ENCODE data around the gene TUNAR. TPM values are rescaled to one million over a fixed set of nuclear protein-coding genes. Genes with fewer than 3 reads are reported as not detected.

TUNAR gene
- total RNA-seq, 1 donor from 2014 or later: not detected

GRCh38 chr14:95885278-95885677 is 8.6 kb downstream of the TUNAR start:
- H3K27ac Mint-ChIP-seq: no peak overlapping the region
- peaks cover 4% of the 10 kb centered on the region for H3K27me3 Mint-ChIP-seq (ENCODE audit: insufficient read depth)
- H3K4me1 Mint-ChIP-seq (ENCODE audit: low read depth): no peaks in the 10 kb centered on the region
- no peaks in the 10 kb centered on the region for H3K9me3 Mint-ChIP-seq
- no peak overlapping the region for H3K4me3 Mint-ChIP-seq
- intact Hi-C loops (cut with micrococcal nuclease): no loop called here
- no peaks in the 10 kb centered on the region for H3K36me3 Mint-ChIP-seq (ENCODE audit: low read depth)
- no peak for DNase-seq (ENCODE audit: low spot score)

GRCh38 chr14:95885866-95886265 is 9.2 kb downstream of the TUNAR start:
- H3K27me3 Mint-ChIP-seq (ENCODE audit: insufficient read depth): peaks cover 4% of the 10 kb centered on the region
- H3K9me3 Mint-ChIP-seq: no peaks in the 10 kb centered on the region

GRCh38 chr14:95886366-95887056 is 9.9 kb downstream of the TUNAR start:
- no peaks in the 10 kb centered on the region for H3K36me3 Mint-ChIP-seq (ENCODE audit: low read depth)
- H3K9me3 Mint-ChIP-seq: no peaks in the 10 kb centered on the region
- intact Hi-C loops (cut with micrococcal nuclease): no loop called here
- no peak overlapping the region for H3K27ac Mint-ChIP-seq
- no peak for DNase-seq (ENCODE audit: low spot score)
- H3K4me3 Mint-ChIP-seq: no peak overlapping the region
- H3K4me1 Mint-ChIP-seq (ENCODE audit: low read depth): no peaks in the 10 kb centered on the region
- H3K27me3 Mint-ChIP-seq (ENCODE audit: insufficient read depth): peaks cover 4% of the 10 kb centered on the region

More at GRCh38 chr14:95885866-95886265, 9.2 kb downstream of the TUNAR start:
- no peaks in the 10 kb centered on the region for H3K4me1 Mint-ChIP-seq (ENCODE audit: low read depth)
- no peaks in the 10 kb centered on the region for H3K36me3 Mint-ChIP-seq (ENCODE audit: low read depth)
- H3K4me3 Mint-ChIP-seq: no peak overlapping the region
- intact Hi-C loops (cut with micrococcal nuclease): no loop called here
- H3K27ac Mint-ChIP-seq: no peak overlapping the region
- no peak for DNase-seq (ENCODE audit: low spot score)

GRCh38 chr14:95887351-95887750 is 10.7 kb downstream of the TUNAR start:
- no peaks in the 10 kb centered on the region for H3K36me3 Mint-ChIP-seq (ENCODE audit: low read depth)
- intact Hi-C loops (cut with micrococcal nuclease): no loop called here
- no peaks in the 10 kb centered on the region for H3K27me3 Mint-ChIP-seq (ENCODE audit: insufficient read depth)

GRCh38 chr14:95889236-95889979 is 12.8 kb downstream of the TUNAR start:
- Mint-ChIP-seq H3K9me3 (no peaks in the 10 kb centered on the region), H3K27ac (no peak overlapping the region), H3K4me3 (no peak overlapping the region), H3K36me3 (ENCODE audit: low read depth) (no peaks in the 10 kb centered on the region), H3K4me1 (ENCODE audit: low read depth) (no peaks in the 10 kb centered on the region), H3K27me3 (ENCODE audit: insufficient read depth) (no peaks in the 10 kb centered on the region)
- no peak for DNase-seq (ENCODE audit: low spot score)
- intact Hi-C loops (cut with micrococcal nuclease): no loop called here

More at GRCh38 chr14:95887351-95887750, 10.7 kb downstream of the TUNAR start:
- Mint-ChIP-seq H3K4me1 (ENCODE audit: low read depth) (no peaks in the 10 kb centered on the region), H3K27ac (no peak overlapping the region), H3K9me3 (no peaks in the 10 kb centered on the region), H3K4me3 (no peak overlapping the region)
- DNase-seq (ENCODE audit: low spot score): no peak

GRCh38 chr14:95891742-95892141 is 15.1 kb downstream of the TUNAR start:
- no peak overlapping the region for H3K27ac Mint-ChIP-seq
- H3K36me3 Mint-ChIP-seq (ENCODE audit: low read depth): no peaks in the 10 kb centered on the region
- intact Hi-C loops (cut with micrococcal nuclease): no loop called here
- no peak for DNase-seq (ENCODE audit: low spot score)
- H3K4me3 Mint-ChIP-seq: no peak overlapping the region
- H3K9me3 Mint-ChIP-seq: no peaks in the 10 kb centered on the region
- no peaks in the 10 kb centered on the region for H3K27me3 Mint-ChIP-seq (ENCODE audit: insufficient read depth)
- H3K4me1 Mint-ChIP-seq (ENCODE audit: low read depth): no peaks in the 10 kb centered on the region

- Mint-ChIP-seq H3K9me3 (no peaks in the 10 kb centered on the region), H3K4me3 (no peak overlapping the region), H3K27me3 (ENCODE audit: insufficient read depth) (no peaks in the 10 kb centered on the region), H3K36me3 (ENCODE audit: low read depth) (no peaks in the 10 kb centered on the region), H3K4me1 (ENCODE audit: low read depth) (no peaks in the 10 kb centered on the region), H3K27ac (no peak overlapping the region)
- no peak for DNase-seq (ENCODE audit: low spot score)
- intact Hi-C loops (cut with micrococcal nuclease): no loop called here
Measured at GRCh38 chr14:95892142-95892541, 15.5 kb downstream of the TUNAR start.

- DNase-seq (ENCODE audit: low spot score): no peak
- Mint-ChIP-seq H3K4me1 (ENCODE audit: low read depth) (no peaks in the 10 kb centered on the region), H3K36me3 (ENCODE audit: low read depth) (no peaks in the 10 kb centered on the region), H3K27ac (no peak overlapping the region), H3K4me3 (no peak overlapping the region), H3K9me3 (no peaks in the 10 kb centered on the region), H3K27me3 (ENCODE audit: insufficient read depth) (peaks cover 2% of the 10 kb centered on the region)
- intact Hi-C loops (cut with micrococcal nuclease): no loop called here
Measured at GRCh38 chr14:95895720-95896119, 19.1 kb downstream of the TUNAR start.

- no peaks in the 10 kb centered on the region for H3K4me1 Mint-ChIP-seq (ENCODE audit: low read depth)
- intact Hi-C loops (cut with micrococcal nuclease): no loop called here
- DNase-seq (ENCODE audit: low spot score): no peak
- peaks cover 2% of the 10 kb centered on the region for H3K27me3 Mint-ChIP-seq (ENCODE audit: insufficient read depth)
- H3K4me3 Mint-ChIP-seq: no peak overlapping the region
- H3K27ac Mint-ChIP-seq: no peak overlapping the region
- no peaks in the 10 kb centered on the region for H3K9me3 Mint-ChIP-seq
- H3K36me3 Mint-ChIP-seq (ENCODE audit: low read depth): no peaks in the 10 kb centered on the region
Measured at GRCh38 chr14:95896498-95897135, 20.0 kb downstream of the TUNAR start.

- no peak overlapping the region for H3K4me3 Mint-ChIP-seq
- H3K27ac Mint-ChIP-seq: no peak overlapping the region
- no peaks in the 10 kb centered on the region for H3K36me3 Mint-ChIP-seq (ENCODE audit: low read depth)
- no peak for DNase-seq (ENCODE audit: low spot score)
- peaks cover 2% of the 10 kb centered on the region for H3K27me3 Mint-ChIP-seq (ENCODE audit: insufficient read depth)
- no peaks in the 10 kb centered on the region for H3K9me3 Mint-ChIP-seq
- H3K4me1 Mint-ChIP-seq (ENCODE audit: low read depth): no peaks in the 10 kb centered on the region
- intact Hi-C loops (cut with micrococcal nuclease): no loop called here
Measured at GRCh38 chr14:95897280-95897679, 20.6 kb downstream of the TUNAR start.

GRCh38 chr14:95901054-95901453 is 24.4 kb downstream of the TUNAR start:
- Mint-ChIP-seq H3K9me3 (no peaks in the 10 kb centered on the region), H3K36me3 (ENCODE audit: low read depth) (no peaks in the 10 kb centered on the region), H3K27ac (no peak overlapping the region), H3K27me3 (ENCODE audit: insufficient read depth) (peaks cover 2% of the 10 kb centered on the region), H3K4me1 (ENCODE audit: low read depth) (no peaks in the 10 kb centered on the region), H3K4me3 (no peak overlapping the region)
- intact Hi-C loops (cut with micrococcal nuclease): no loop called here
- DNase-seq (ENCODE audit: low spot score): no peak

- Mint-ChIP-seq H3K4me3 (no peak overlapping the region), H3K36me3 (ENCODE audit: low read depth) (no peaks in the 10 kb centered on the region), H3K9me3 (no peaks in the 10 kb centered on the region), H3K27me3 (ENCODE audit: insufficient read depth) (no peaks in the 10 kb centered on the region), H3K27ac (no peak overlapping the region), H3K4me1 (ENCODE audit: low read depth) (no peaks in the 10 kb centered on the region)
- no peak for DNase-seq (ENCODE audit: low spot score)
- intact Hi-C loops (cut with micrococcal nuclease): no loop called here
Measured at GRCh38 chr14:95902273-95902826, 25.7 kb downstream of the TUNAR start.

- Mint-ChIP-seq H3K27ac (no peak overlapping the region), H3K4me1 (ENCODE audit: low read depth) (no peaks in the 10 kb centered on the region), H3K27me3 (ENCODE audit: insufficient read depth) (no peaks in the 10 kb centered on the region), H3K36me3 (ENCODE audit: low read depth) (no peaks in the 10 kb centered on the region), H3K4me3 (no peak overlapping the region), H3K9me3 (no peaks in the 10 kb centered on the region)
- intact Hi-C loops (cut with micrococcal nuclease): no loop called here
- DNase-seq (ENCODE audit: low spot score): no peak
Measured at GRCh38 chr14:95903165-95903564, 26.5 kb downstream of the TUNAR start.
